Suprapubic skin (tissue), 4 donors: ENCODE results near the gene NTSR1.

ENCODE experiments used
- POLR2A ChIP-seq, 2 donors: fragments of 450-650 bp; IDR thresholded peaks; one replicate each; pipeline ENCODE4 v1.6.1; 2017; ENCODE audit warnings: antibody characterized with exemption in 2 of 2, mild to moderate bottlenecking in 2 of 2, moderate library complexity in 2 of 2
- POLR2AphosphoS5 ChIP-seq, 3 donors: sonication (generic); formaldehyde crosslinking; IDR thresholded peaks; one replicate each; pipeline ENCODE4 v1.6.1; 2017; ENCODE audit warnings: antibody characterized with exemption in 3 of 3
- TF ChIP-seq, protein P1 (sequence below), 2 donors: fragments of 200-600 bp in 1 of 2; fragments of 450-650 bp in 1 of 2; sonication (generic) in 1 of 2; IDR thresholded peaks; one replicate each; pipeline ENCODE4 v1.5.1; 2016 to 2019; ENCODE audit warnings: antibody characterized with exemption in 2 of 2, mild to moderate bottlenecking in 1 of 2, moderate library complexity in 1 of 2

DNA sequence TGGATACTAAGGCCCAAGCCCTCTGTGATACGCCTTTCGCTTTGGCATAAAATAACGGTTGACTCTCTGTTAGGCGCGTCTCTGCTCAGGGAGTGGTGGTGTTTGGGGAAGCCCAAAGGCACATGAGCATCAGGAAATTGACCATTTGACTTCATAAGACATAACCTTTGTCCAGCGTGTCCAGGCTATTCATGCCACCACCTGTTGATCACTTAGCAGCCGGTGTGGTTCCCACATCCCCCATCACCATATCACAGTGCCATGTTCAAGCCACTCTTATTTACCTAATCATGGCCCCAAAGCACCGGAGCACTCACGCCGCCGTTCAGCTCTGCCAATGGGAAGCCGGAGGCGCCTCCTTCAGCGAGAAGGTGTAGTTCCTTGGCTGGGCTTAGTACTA is 38.5 kb upstream of the NTSR1 start:
- TF ChIP-seq, protein P1, sequence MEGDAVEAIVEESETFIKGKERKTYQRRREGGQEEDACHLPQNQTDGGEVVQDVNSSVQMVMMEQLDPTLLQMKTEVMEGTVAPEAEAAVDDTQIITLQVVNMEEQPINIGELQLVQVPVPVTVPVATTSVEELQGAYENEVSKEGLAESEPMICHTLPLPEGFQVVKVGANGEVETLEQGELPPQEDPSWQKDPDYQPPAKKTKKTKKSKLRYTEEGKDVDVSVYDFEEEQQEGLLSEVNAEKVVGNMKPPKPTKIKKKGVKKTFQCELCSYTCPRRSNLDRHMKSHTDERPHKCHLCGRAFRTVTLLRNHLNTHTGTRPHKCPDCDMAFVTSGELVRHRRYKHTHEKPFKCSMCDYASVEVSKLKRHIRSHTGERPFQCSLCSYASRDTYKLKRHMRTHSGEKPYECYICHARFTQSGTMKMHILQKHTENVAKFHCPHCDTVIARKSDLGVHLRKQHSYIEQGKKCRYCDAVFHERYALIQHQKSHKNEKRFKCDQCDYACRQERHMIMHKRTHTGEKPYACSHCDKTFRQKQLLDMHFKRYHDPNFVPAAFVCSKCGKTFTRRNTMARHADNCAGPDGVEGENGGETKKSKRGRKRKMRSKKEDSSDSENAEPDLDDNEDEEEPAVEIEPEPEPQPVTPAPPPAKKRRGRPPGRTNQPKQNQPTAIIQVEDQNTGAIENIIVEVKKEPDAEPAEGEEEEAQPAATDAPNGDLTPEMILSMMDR (IDR thresholded peaks at IDR 0.05): no peak
- TF ChIP-seq POLR2AphosphoS5 (IDR thresholded peaks at IDR 0.05) (no peak), POLR2A (IDR thresholded peaks at IDR 0.05) (no peak)
